Colonic mucosa (tissue), 4 donors: Measurements from ENCODE around the gene GPD1. TPM values are rescaled to one million over a fixed set of nuclear protein-coding genes. Genes with fewer than 3 reads are reported as not detected.

ENCODE experiments used
- DNase-seq: peaks from one replicate; pipeline ENCODE4 v3.0.0-alpha.2; 2020
- H3K27ac ChIP-seq: fragments of 200-600 bp; one replicate; pipeline ENCODE4 v1.8.0; 2021
- H3K27me3 ChIP-seq: fragments of 200-600 bp; one replicate; pipeline ENCODE4 v1.8.0; 2021
- H3K36me3 ChIP-seq: fragments of 200-600 bp; one replicate; pipeline ENCODE4 v1.8.0; 2021
- H3K4me1 ChIP-seq: fragments of 200-600 bp; one replicate; pipeline ENCODE4 v1.8.0; 2021; ENCODE audit warnings: mild to moderate bottlenecking
- H3K4me3 ChIP-seq: fragments of 200-600 bp; one replicate; pipeline ENCODE4 v1.8.0; 2021
- H3K9ac ChIP-seq, 2 donors: one replicate each; pipeline ENCODE4 v1.7.0; 2013; ENCODE audit warnings: control low read depth in 2 of 2, low read depth in 2 of 2, low read length in 2 of 2
- H3K9me3 ChIP-seq: fragments of 200-600 bp; one replicate; pipeline ENCODE4 v1.8.0; 2021
- intact Hi-C: fragments of 100-400 bp; cut with DNase I; formaldehyde crosslinking; loops from one replicate; pipeline ENCODE4 v1.14.1; 2022
- total RNA-seq, 2 donors: library from RNA; stranded (reverse); fragmentation: NEBNext Ultra II Directional in 1 of 2; extraction: Animal tissue kit (Norgen Biotek cat#: 25700) in 1 of 2; gene quantifications; one replicate each; pipeline ENCODE4 v1.2.1, GENCODE V29; 2021
- TF ChIP-seq, protein P1 (sequence below): fragments of 200-600 bp; IDR thresholded peaks from one replicate; pipeline ENCODE4 v1.8.0; 2022; ENCODE audit warnings: antibody characterized with exemption, mild to moderate bottlenecking
- donor health status: healthy.
- donor health status: DM: no; HTN: no; CAD: no.
- donor health status: DM: no; HTN: no; CAD: no.

Gene GPD1
- total RNA-seq, 2 donors from 2014 or later = 2.1 to 3.4 TPM

DNA sequence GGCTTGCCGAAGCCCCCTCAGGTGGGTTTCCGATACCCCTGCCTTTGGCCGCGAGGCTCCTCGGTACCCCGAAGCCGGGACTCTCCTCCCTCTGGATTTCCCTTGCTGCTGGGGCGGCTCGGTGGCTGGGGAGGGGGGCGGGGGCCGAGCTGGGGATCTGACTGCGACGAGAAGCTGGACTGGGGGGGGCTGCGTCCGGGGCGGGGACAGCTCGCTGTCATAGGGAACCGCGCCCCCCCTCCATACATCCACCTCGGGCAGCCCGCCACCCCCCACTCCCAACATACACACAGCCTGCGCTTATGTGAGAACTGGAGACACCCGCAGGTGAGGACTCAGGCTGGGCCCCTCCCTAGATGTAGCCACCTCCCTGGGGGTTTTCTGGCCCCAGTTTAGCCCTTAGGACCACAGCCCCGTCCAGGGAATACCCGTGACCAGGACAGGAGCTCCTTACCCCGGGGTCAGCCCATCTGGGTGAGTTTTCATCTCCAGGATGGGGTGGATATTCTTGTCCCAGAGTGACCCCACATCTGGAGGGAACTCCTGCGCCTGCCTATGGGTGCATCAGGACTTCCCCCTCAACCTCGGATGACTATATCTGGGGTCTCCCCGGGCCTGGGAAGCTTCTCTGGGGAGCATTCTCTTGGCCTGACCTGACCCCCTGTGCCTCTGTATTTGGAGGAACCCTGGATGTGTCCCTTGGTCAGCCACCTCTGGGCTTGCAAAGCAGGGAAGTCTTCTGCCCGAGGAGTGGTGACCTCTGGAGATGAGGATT lies 45.7 kb upstream of the GPD1 start:
- Histone ChIP-seq H3K9me3 (no peaks in the 10 kb centered on the region), H3K9ac (peak overlapping the region in 1 of 2 donors; percentile 28), H3K4me1 (peaks cover 5% of the 10 kb centered on the region), H3K27ac (no peak overlapping the region), H3K4me3 (peak overlapping the region; percentile 63), H3K27me3 (peaks cover 11% of the 10 kb centered on the region), H3K36me3 (no peaks in the 10 kb centered on the region)
- intact Hi-C loops = loop anchor here (5.0 kb wide), 1 partner anchor 281 kb away; no protein-coding TSS in a partner anchor
- TF ChIP-seq, protein P1, sequence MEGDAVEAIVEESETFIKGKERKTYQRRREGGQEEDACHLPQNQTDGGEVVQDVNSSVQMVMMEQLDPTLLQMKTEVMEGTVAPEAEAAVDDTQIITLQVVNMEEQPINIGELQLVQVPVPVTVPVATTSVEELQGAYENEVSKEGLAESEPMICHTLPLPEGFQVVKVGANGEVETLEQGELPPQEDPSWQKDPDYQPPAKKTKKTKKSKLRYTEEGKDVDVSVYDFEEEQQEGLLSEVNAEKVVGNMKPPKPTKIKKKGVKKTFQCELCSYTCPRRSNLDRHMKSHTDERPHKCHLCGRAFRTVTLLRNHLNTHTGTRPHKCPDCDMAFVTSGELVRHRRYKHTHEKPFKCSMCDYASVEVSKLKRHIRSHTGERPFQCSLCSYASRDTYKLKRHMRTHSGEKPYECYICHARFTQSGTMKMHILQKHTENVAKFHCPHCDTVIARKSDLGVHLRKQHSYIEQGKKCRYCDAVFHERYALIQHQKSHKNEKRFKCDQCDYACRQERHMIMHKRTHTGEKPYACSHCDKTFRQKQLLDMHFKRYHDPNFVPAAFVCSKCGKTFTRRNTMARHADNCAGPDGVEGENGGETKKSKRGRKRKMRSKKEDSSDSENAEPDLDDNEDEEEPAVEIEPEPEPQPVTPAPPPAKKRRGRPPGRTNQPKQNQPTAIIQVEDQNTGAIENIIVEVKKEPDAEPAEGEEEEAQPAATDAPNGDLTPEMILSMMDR = no peak
- DNase-seq = no peak

DNA sequence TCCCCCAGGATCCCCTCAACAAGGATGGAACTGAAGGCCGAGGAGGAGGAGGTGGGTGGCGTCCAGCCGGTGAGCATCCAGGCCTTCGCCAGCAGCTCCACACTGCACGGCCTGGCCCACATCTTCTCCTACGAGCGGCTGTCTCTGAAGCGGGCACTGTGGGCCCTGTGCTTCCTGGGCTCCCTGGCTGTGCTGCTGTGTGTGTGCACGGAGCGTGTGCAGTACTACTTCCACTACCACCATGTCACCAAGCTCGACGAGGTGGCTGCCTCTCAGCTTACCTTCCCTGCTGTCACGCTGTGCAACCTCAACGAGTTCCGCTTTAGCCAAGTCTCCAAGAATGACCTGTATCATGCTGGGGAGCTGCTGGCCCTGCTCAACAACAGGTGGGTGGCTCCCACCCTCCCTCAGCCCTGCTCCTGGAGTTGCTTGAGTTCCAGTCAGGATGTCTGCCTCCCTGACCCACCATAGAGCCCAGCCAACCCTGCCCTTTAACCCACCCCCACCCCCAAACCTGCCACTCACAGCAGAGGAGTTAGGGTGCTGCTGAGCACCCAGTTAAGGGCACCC lies 45.0 kb upstream of the GPD1 start:
- intact Hi-C loops = loop anchor here (5.0 kb wide), 1 partner anchor 282 kb away; no protein-coding TSS in a partner anchor
- H3K27me3 ChIP-seq = peaks cover 11% of the 10 kb centered on the region
- no peak overlapping the region for H3K27ac ChIP-seq
- no peaks in the 10 kb centered on the region for H3K36me3 ChIP-seq
- no peak overlapping the region for H3K4me3 ChIP-seq
- no peaks in the 10 kb centered on the region for H3K9me3 ChIP-seq
- TF ChIP-seq, protein P1 = no peak
- H3K4me1 ChIP-seq = peaks cover 5% of the 10 kb centered on the region
- H3K9ac ChIP-seq = no peak overlapping the region
- no peak for DNase-seq

DNA sequence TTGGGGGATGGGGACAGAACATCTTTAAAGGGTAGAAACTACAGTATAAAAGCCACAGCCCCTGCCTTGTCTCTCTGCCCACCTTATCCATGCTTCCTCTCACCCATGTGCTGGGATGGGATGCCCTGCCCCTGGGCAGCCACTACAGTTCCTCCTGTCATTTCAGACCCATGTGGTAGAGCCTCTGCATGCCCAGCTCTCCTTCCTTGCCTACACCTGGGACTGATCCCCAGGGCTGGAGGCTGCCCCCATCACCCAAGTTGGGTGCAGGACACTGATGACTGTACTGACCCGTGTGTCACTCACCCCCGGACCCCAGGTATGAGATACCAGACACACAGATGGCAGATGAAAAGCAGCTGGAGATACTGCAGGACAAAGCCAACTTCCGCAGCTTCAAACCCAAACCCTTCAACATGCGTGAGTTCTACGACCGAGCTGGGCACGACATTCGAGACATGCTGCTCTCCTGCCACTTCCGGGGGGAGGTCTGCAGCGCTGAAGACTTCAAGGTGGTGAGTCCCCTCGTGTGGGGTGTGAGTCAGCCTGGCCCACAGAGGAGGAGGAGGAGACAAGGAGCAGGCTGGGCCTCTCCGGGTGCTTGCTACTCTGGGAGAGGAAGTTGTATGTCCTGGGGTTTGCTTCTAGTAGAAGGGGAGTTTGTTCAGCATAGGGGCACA lies 44.2 kb upstream of the GPD1 start:
- H3K9ac ChIP-seq = no peak overlapping the region
- no peak overlapping the region for H3K27ac ChIP-seq
- H3K9me3 ChIP-seq = no peaks in the 10 kb centered on the region
- H3K36me3 ChIP-seq = no peaks in the 10 kb centered on the region
- DNase-seq = no peak
- H3K4me1 ChIP-seq = peaks cover 5% of the 10 kb centered on the region
- H3K27me3 ChIP-seq = peaks cover 11% of the 10 kb centered on the region
- intact Hi-C loops = loop anchor here (5.0 to 10.0 kb wide), 2 partner anchors 195 to 282 kb away; no protein-coding TSS in a partner anchor
- H3K4me3 ChIP-seq = no peak overlapping the region
- TF ChIP-seq, protein P1 = no peak

DNA sequence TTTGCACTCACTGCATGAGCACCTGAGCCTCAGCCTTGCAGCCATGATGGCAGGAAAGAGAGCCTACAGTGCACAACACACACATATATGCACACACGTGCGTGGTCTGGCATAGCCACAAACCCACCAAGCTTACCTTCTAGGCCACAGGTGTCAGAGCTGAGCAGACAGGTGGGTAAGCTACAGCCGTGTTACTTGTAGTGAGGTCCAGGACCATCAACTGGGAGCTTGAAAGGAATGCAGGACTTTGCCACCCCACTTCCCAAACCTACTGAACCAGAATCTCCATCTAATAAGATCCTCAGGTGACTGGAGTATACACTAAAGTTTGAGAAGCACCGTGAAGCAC lies 43.7 kb upstream of the GPD1 start:
- H3K4me1 ChIP-seq = peaks cover 5% of the 10 kb centered on the region
- no peak for DNase-seq
- H3K9ac ChIP-seq = no peak overlapping the region
- no peak overlapping the region for H3K27ac ChIP-seq
- no peak overlapping the region for H3K4me3 ChIP-seq
- peaks cover 11% of the 10 kb centered on the region for H3K27me3 ChIP-seq
- H3K9me3 ChIP-seq = no peaks in the 10 kb centered on the region
- TF ChIP-seq, protein P1 = no peak
- intact Hi-C loops = loop anchor here (10.0 kb wide), 1 partner anchor 195 kb away; no protein-coding TSS in a partner anchor
- H3K36me3 ChIP-seq = no peaks in the 10 kb centered on the region

DNA sequence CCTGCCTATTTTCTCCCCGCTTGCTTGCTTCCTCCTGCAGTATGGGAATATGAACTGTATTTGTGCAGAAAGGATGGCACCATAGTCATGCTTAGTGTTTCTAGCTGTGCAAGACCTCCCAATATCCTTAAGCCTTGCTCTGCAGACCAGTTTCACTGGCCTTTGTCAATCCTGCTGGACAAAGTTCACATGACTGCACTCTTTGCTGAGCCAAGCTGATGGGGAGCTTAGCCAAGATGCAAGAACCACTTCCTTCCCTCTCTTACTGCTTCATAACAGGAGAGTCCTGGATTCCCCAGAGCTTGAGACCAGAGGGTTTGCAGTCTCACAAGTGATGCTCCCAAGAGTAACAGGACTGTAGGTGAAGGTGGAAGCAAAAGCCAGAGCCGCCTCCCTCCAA lies 42.6 kb upstream of the GPD1 start:
- Histone ChIP-seq H3K9ac (no peak overlapping the region), H3K4me3 (no peak overlapping the region), H3K27me3 (peaks cover 9% of the 10 kb centered on the region), H3K4me1 (peaks cover 5% of the 10 kb centered on the region), H3K27ac (no peak overlapping the region), H3K9me3 (no peaks in the 10 kb centered on the region), H3K36me3 (no peaks in the 10 kb centered on the region)
- no peak for DNase-seq
- TF ChIP-seq, protein P1 = no peak
- intact Hi-C loops = loop anchor here (10.0 kb wide), 1 partner anchor 196 kb away; no protein-coding TSS in a partner anchor
